HG03378 (cell line): ENCODE measurements around the gene OLFML1.

Experiments
- ATAC-seq: cut with Tn5 transposase; IDR thresholded peaks from one replicate; pipeline ENCODE4 v1.9.1; 2021; ENCODE audit warnings: mild to moderate bottlenecking, moderate library complexity; ENCODE audit not compliant: unreplicated experiment

OLFML1 gene

GRCh38 chr11:7530013-7530640, 44.8 kb downstream of the OLFML1 start:
- no peak for ATAC-seq

- peak; percentile 46 for ATAC-seq
Measured at GRCh38 chr11:7531011-7531410, 45.7 kb downstream of the OLFML1 start.

DNA sequence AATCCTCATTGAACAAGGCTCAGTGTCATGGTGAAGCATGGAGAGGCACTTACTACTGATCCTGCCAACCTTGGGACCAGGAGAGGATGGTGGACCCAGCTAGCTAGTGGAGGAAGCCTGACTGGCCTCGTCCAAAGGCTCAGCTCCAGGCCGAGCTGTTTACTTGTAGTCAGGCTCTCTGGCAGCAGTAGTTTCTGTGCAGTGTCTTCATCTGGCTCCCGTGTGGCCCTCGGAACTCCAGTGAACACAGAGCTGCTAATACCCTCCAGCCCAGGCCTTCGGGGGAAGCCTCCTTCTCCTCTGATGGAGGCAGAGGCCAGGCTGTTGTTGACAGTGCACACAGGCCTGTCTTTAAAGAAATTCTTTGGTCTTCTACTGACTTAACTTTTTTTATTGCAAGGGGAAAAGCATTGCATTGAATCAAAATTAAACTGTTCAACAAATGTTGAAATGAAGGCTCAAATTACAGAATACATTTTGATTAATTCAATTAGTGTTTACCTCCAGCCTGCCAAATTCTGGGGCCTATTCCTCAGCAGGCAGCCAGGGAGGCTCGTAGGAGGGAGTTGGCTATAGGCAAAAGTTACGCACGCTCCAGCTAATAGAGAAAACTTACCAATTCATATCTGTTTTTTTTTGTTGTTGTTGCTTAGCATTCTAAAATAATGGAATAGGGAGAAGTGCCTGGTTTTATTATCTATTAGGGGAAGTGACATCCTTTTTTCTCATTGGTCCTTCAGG, 47.3 kb downstream of the OLFML1 start:
- no peak for ATAC-seq

DNA sequence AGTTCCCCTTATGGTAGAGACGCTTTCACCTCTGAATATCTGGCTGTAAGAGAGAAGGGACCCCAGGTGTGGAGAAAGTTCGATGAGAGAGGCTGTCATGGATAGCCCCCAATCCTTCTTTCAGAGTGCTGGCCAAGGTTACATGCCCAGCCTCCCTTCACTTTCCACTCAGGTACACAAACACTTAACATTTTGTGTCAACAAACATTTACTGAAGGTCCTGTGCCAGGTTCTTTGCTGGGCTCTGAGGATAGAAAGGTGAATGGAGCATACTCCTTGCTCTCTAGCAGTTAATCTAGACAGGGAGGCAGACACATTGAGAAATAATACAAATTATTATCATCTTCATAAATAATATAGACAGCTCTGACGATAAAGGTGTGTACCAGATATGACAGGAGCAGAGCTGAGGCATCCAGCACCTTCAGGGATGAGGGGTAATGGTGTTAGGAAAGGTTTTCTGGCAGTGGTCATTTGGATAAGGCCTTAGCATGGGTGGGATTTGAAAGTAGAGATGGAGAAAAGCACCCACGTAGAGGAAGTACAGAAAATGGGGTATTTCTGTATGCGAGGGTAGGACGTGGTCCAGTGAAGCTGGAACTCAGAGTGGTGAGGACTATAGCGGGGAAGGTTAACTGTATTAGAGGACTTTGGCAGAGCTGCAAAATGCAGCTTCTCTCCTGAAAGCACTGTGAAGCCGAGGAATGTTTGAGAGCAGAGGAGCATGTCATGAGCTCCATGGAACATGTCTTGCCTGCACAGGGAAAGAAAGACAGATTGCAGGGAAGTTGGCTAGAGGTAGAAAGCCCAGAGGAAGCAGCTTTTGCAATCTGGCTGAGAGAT, 48.1 kb downstream of the OLFML1 start:
- peak; percentile 12 for ATAC-seq

DNA sequence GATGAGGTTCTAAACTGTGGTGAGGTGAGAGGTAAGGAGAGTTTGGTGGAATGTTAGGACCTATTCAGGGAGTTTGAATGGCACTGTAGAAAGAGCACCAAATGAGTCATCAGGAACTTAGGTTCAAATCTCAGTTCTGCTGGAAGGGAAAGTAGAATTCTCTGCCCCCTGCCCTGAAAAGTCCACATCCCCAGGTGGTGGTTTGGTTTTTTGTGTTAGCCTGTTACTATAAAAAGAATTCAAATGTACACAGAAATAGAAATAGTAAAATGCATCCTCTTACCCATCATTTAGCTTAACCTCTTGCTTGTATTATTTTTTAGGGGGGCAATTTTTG, 48.7 kb downstream of the OLFML1 start:
- peak; percentile 61 for ATAC-seq

- ATAC-seq, result no peak
Measured at GRCh38 chr11:7536100-7536499, 50.8 kb downstream of the OLFML1 start.

DNA sequence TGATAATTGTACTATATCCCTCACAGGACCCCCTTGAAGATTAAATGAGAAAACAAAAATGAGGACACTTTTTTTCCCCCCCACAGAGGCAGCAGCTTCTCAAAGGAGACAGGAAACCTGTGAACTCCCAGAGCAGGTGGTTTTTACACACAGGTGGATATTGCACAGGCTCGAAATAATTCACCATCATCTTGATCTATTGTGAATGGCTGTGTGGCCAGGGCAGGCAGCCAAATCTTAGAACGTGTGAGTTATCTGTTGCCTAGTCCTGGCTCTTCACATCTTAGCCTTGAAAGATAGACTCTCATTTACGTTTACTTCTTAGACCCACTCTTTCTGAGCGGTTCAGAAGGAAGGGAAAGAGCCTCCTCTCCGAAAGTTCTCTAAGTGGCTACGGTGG, 52.0 kb downstream of the OLFML1 start:
- no peak for ATAC-seq

- ATAC-seq, result no peak
Measured at GRCh38 chr11:7538031-7538430, 52.7 kb downstream of the OLFML1 start.

- ATAC-seq, result no peak
Measured at GRCh38 chr11:7538466-7539454, 53.5 kb downstream of the OLFML1 start.

GRCh38 chr11:7540830-7541555, 55.7 kb downstream of the OLFML1 start:
- ATAC-seq, result no peak

GRCh38 chr11:7543302-7543701, 58.0 kb downstream of the OLFML1 start:
- ATAC-seq, result no peak

GRCh38 chr11:7544021-7544420, 58.7 kb downstream of the OLFML1 start:
- no peak for ATAC-seq

DNA sequence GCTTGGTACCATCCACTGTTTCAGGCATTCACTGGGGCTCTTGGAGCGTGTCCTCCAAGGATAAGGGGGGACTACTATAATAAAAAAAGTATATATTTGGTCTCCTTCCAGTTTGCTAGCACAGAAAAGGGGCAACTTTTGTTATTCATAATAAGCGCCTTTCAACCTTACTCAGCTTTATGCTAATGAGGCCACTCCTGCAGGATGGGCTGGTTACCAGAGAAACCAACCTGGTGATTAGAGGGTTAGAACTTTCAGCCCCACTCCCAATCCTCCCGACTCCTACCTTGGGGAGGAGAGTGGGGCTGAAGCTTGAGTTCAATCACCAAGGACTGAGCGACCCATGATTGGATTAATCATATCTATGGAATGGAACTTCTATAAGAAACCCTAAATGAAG, 60.3 kb downstream of the OLFML1 start:
- ATAC-seq, result no peak

GRCh38 chr11:7546324-7546791, 61.1 kb downstream of the OLFML1 start:
- no peak for ATAC-seq

- ATAC-seq, result no peak
Measured at GRCh38 chr11:7547687-7548086, 62.4 kb downstream of the OLFML1 start.

- peak; percentile 71 for ATAC-seq
Measured at GRCh38 chr11:7548659-7549274, 63.5 kb downstream of the OLFML1 start.

GRCh38 chr11:7549681-7550080, 64.4 kb downstream of the OLFML1 start:
- no peak for ATAC-seq

- no peak for ATAC-seq
Measured at GRCh38 chr11:7551571-7551970, 66.3 kb downstream of the OLFML1 start.

DNA sequence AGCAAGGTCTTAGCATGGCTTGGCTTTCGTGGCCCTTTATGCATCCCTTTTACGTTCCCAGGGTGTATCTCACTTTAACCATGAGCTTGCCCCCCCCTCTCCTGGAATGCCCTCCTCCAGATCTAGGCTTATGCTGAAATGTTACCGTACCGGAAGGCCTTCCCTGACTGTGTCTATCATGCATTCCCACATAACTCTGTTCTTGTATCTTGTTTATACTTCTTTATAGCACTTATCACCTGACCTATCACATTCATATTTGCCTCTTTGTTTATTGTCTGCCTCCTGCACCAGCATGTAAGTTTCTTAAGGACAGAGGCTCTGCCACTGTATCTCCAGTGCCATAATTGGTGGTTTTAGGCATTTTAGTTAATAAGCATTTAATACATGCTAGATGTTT, 67.4 kb downstream of the OLFML1 start:
- ATAC-seq, result no peak
